ENCODE results near the gene MIGA2.

- TF ChIP-seq, protein P1, sequence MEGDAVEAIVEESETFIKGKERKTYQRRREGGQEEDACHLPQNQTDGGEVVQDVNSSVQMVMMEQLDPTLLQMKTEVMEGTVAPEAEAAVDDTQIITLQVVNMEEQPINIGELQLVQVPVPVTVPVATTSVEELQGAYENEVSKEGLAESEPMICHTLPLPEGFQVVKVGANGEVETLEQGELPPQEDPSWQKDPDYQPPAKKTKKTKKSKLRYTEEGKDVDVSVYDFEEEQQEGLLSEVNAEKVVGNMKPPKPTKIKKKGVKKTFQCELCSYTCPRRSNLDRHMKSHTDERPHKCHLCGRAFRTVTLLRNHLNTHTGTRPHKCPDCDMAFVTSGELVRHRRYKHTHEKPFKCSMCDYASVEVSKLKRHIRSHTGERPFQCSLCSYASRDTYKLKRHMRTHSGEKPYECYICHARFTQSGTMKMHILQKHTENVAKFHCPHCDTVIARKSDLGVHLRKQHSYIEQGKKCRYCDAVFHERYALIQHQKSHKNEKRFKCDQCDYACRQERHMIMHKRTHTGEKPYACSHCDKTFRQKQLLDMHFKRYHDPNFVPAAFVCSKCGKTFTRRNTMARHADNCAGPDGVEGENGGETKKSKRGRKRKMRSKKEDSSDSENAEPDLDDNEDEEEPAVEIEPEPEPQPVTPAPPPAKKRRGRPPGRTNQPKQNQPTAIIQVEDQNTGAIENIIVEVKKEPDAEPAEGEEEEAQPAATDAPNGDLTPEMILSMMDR (IDR thresholded peaks at IDR 0.05; ENCODE audit: control extremely low read depth in 1 of 3, insufficient read depth in 1 of 3, low read depth in 1 of 3, low read length in 3 of 3) = no peak
- TF ChIP-seq PHF8 (conservative IDR thresholded peaks at IDR 0.05; ENCODE audit: low read depth, low read length) = no peak
Observed at GRCh38 chr9:129038109-129038852, 1.9 kb downstream of the MIGA2 start.

All from H1 (cell line).